SK-N-SH treated with all-trans-retinoic acid at 6 μM for 48 hours (cell line): ENCODE data around the gene CSH1.

Experiments
- ATAC-seq: fragments of 200-7000 bp; cut with Tn5 transposase; 3 replicates; pipeline ENCODE4 v1.9.1; 2020; ENCODE audit warnings: mild to moderate bottlenecking, moderate library complexity
- ARNTL ChIP-seq: fragments of 450-650 bp; formaldehyde crosslinking; IDR thresholded peaks from 2 replicates; pipeline ENCODE4 v1.5.0; 2020; ENCODE audit warnings: low read depth, mild to moderate bottlenecking, moderate library complexity, borderline replicate concordance
- BACH2 ChIP-seq: fragments of 250-450 bp; sonication (Bioruptor Pico); IDR thresholded peaks from 2 replicates; pipeline ENCODE4 v1.9.0; 2021; ENCODE audit warnings: mild to moderate bottlenecking, borderline replicate concordance
- CSDC2 ChIP-seq: fragments of 250-450 bp; sonication (Bioruptor Pico); IDR thresholded peaks from 2 replicates; pipeline ENCODE4 v1.5.0; 2020; ENCODE audit warnings: mild to moderate bottlenecking, moderate library complexity
- ESRRG ChIP-seq: fragments of 250-450 bp; sonication (Bioruptor Pico); IDR thresholded peaks from 2 replicates; pipeline ENCODE4 v1.6.1; 2021; ENCODE audit warnings: mild to moderate bottlenecking
- ISL1 ChIP-seq: fragments of 250-450 bp; sonication (Bioruptor Pico); IDR thresholded peaks from 2 replicates; pipeline ENCODE4 v2.1.2; 2022; ENCODE audit warnings: mild to moderate bottlenecking, moderate library complexity
- OSR1 ChIP-seq: fragments of 250-450 bp; sonication (Bioruptor Pico); IDR thresholded peaks from 2 replicates; pipeline ENCODE4 v1.8.0; 2022; ENCODE audit warnings: moderate library complexity, mild to moderate bottlenecking, inconsistent platforms
- PPARA ChIP-seq: fragments of 250-450 bp; sonication (Bioruptor Pico); IDR thresholded peaks from 2 replicates; pipeline ENCODE4 v1.5.0; 2020; ENCODE audit warnings: mild to moderate bottlenecking, borderline replicate concordance
- RARB ChIP-seq: fragments of 250-450 bp; sonication (Bioruptor Pico); IDR thresholded peaks from 2 replicates; pipeline ENCODE4 v1.8.0; 2021; ENCODE audit warnings: mild to moderate bottlenecking, moderate library complexity
- SNAI2 ChIP-seq: fragments of 250-450 bp; sonication (Bioruptor Pico); IDR thresholded peaks from 2 replicates; pipeline ENCODE4 v1.5.0; 2020; ENCODE audit warnings: mild to moderate bottlenecking, moderate library complexity
- TCF4 ChIP-seq: fragments of 250-450 bp; sonication (Bioruptor Pico); IDR thresholded peaks from 2 replicates; pipeline ENCODE4 v1.8.0; 2021; ENCODE audit warnings: mild to moderate bottlenecking, moderate library complexity, borderline replicate concordance
- TOX ChIP-seq: fragments of 250-450 bp; sonication (Bioruptor Pico); IDR thresholded peaks from 2 replicates; pipeline ENCODE4 v1.8.0; 2021; ENCODE audit warnings: mild to moderate bottlenecking, moderate library complexity, borderline replicate concordance
- ZC3H10 ChIP-seq: fragments of 250-450 bp; sonication (Bioruptor Pico); IDR thresholded peaks from 2 replicates; pipeline ENCODE4 v1.5.1; 2021; ENCODE audit warnings: mild to moderate bottlenecking, moderate library complexity
- ZFP3 ChIP-seq: fragments of 250-450 bp; sonication (Bioruptor Pico); IDR thresholded peaks from 2 replicates; pipeline ENCODE4 v1.5.0; 2020; ENCODE audit warnings: mild to moderate bottlenecking, moderate library complexity
- ZFP30 ChIP-seq: fragments of 450-650 bp; formaldehyde crosslinking; IDR thresholded peaks from 2 replicates; pipeline ENCODE4 v1.5.0; 2022; ENCODE audit warnings: mild to moderate bottlenecking, moderate library complexity
- ZNF565 ChIP-seq: fragments of 450-650 bp; formaldehyde crosslinking; conservative IDR thresholded peaks from 2 replicates; pipeline ENCODE4 v1.5.0; 2020; ENCODE audit warnings: low read depth, mild to moderate bottlenecking, moderate library complexity
- ZNF70 ChIP-seq: fragments of 450-650 bp; formaldehyde crosslinking; IDR thresholded peaks from 2 replicates; pipeline ENCODE4 v1.5.0; 2020; ENCODE audit warnings: mild to moderate bottlenecking, moderate library complexity
- ZNF8 ChIP-seq: fragments of 450-650 bp; formaldehyde crosslinking; IDR thresholded peaks from 2 replicates; pipeline ENCODE4 v1.5.0; 2020; ENCODE audit warnings: mild to moderate bottlenecking, moderate library complexity
- TF ChIP-seq, protein P1 (sequence below): fragments of 250-450 bp; sonication (Bioruptor Pico); IDR thresholded peaks from 2 replicates; pipeline ENCODE4 v1.5.0; 2020; ENCODE audit warnings: mild to moderate bottlenecking, moderate library complexity
- TF ChIP-seq, protein P2 (sequence below): fragments of 250-450 bp; sonication (Bioruptor Pico); IDR thresholded peaks from 2 replicates; pipeline ENCODE4 v1.5.1; 2020; ENCODE audit warnings: low read depth, mild to moderate bottlenecking, moderate library complexity
- TF ChIP-seq, protein P3 (sequence below): fragments of 250-450 bp; sonication (Bioruptor Pico); IDR thresholded peaks from 2 replicates; pipeline ENCODE4 v1.5.1; 2021; ENCODE audit warnings: mild to moderate bottlenecking, moderate library complexity
- TF ChIP-seq, protein P4 (sequence below): fragments of 250-450 bp; sonication (Bioruptor Pico); IDR thresholded peaks from 2 replicates; pipeline ENCODE4 v1.8.0; 2020; ENCODE audit warnings: mild to moderate bottlenecking, moderate library complexity, borderline replicate concordance

CSH1 gene

DNA sequence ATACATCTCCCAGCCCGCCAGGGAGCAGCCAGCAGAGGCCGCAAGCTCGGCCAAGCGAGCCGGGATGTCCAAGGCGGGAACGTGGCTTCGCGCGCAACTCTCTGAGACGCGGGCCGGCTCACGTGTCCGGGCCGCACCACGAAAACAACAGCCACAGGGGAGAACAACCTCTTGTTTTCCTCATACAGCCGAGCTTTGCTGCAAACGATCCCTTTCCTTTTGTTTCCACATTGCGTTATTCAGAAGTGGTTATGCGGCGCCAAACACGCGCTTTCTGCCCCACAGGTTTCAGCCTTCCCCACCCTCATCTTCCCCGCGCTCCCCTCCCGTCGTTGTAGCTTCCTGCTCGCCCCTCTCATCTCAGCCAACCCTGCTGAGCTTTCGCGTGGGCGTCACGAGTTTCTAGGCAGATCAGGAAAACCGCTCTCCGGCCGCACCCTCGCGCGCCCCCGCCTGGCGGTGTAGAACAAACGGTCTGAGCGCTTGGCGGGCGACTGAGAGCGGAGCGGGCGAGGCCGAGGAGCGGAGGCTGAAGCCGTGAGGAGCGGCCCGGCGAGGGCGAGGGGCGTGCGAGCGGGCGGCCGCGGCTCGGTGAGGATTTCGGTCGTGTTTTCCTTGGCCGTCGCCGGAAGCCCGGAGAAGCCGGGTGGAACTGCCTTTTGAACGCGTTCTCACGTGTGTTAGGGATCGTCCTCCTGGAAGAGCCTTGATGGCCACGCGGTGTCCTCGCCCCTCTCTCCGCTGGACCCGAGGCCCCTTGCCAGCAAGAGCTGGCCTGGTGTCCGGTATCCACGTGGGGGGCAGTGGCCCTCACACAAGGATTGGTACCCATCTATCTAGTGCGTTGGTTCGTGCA, 47.3 kb downstream of the CSH1 start:
- 0 out of 3 replicates have a peak, but pooled peaks have one; percentile 19 for ATAC-seq
- TF ChIP-seq PPARA (no peak), ZNF565 (CRISPR knock-in tag) (no peak), CSDC2 (CRISPR knock-in tag) (no peak), TOX (CRISPR knock-in tag) (no peak), BACH2 (CRISPR knock-in tag) (no peak), RARB (CRISPR knock-in tag) (no peak), ZNF70 (no peak), ZNF8 (no peak), SNAI2 (no peak), ESRRG (no peak), ZFP30 (CRISPR knock-in tag) (no peak), TCF4 (CRISPR knock-in tag) (no peak), ZFP3 (CRISPR knock-in tag) (no peak), ISL1 (CRISPR knock-in tag) (no peak), OSR1 (no peak), ZC3H10 (CRISPR knock-in tag) (no peak)
- TF ChIP-seq, protein P1, sequence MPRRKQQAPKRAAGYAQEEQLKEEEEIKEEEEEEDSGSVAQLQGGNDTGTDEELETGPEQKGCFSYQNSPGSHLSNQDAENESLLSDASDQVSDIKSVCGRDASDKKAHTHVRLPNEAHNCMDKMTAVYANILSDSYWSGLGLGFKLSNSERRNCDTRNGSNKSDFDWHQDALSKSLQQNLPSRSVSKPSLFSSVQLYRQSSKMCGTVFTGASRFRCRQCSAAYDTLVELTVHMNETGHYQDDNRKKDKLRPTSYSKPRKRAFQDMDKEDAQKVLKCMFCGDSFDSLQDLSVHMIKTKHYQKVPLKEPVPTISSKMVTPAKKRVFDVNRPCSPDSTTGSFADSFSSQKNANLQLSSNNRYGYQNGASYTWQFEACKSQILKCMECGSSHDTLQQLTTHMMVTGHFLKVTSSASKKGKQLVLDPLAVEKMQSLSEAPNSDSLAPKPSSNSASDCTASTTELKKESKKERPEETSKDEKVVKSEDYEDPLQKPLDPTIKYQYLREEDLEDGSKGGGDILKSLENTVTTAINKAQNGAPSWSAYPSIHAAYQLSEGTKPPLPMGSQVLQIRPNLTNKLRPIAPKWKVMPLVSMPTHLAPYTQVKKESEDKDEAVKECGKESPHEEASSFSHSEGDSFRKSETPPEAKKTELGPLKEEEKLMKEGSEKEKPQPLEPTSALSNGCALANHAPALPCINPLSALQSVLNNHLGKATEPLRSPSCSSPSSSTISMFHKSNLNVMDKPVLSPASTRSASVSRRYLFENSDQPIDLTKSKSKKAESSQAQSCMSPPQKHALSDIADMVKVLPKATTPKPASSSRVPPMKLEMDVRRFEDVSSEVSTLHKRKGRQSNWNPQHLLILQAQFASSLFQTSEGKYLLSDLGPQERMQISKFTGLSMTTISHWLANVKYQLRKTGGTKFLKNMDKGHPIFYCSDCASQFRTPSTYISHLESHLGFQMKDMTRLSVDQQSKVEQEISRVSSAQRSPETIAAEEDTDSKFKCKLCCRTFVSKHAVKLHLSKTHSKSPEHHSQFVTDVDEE (CRISPR knock-in tag) = no peak
- TF ChIP-seq, protein P2, sequence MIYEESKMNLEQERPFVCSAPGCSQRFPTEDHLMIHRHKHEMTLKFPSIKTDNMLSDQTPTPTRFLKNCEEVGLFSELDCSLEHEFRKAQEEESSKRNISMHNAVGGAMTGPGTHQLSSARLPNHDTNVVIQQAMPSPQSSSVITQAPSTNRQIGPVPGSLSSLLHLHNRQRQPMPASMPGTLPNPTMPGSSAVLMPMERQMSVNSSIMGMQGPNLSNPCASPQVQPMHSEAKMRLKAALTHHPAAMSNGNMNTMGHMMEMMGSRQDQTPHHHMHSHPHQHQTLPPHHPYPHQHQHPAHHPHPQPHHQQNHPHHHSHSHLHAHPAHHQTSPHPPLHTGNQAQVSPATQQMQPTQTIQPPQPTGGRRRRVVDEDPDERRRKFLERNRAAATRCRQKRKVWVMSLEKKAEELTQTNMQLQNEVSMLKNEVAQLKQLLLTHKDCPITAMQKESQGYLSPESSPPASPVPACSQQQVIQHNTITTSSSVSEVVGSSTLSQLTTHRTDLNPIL (CRISPR knock-in tag) = no peak
- TF ChIP-seq, protein P3, sequence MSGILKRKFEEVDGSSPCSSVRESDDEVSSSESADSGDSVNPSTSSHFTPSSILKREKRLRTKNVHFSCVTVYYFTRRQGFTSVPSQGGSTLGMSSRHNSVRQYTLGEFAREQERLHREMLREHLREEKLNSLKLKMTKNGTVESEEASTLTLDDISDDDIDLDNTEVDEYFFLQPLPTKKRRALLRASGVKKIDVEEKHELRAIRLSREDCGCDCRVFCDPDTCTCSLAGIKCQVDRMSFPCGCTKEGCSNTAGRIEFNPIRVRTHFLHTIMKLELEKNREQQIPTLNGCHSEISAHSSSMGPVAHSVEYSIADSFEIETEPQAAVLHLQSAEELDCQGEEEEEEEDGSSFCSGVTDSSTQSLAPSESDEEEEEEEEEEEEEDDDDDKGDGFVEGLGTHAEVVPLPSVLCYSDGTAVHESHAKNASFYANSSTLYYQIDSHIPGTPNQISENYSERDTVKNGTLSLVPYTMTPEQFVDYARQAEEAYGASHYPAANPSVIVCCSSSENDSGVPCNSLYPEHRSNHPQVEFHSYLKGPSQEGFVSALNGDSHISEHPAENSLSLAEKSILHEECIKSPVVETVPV = no peak
- TF ChIP-seq, protein P4, sequence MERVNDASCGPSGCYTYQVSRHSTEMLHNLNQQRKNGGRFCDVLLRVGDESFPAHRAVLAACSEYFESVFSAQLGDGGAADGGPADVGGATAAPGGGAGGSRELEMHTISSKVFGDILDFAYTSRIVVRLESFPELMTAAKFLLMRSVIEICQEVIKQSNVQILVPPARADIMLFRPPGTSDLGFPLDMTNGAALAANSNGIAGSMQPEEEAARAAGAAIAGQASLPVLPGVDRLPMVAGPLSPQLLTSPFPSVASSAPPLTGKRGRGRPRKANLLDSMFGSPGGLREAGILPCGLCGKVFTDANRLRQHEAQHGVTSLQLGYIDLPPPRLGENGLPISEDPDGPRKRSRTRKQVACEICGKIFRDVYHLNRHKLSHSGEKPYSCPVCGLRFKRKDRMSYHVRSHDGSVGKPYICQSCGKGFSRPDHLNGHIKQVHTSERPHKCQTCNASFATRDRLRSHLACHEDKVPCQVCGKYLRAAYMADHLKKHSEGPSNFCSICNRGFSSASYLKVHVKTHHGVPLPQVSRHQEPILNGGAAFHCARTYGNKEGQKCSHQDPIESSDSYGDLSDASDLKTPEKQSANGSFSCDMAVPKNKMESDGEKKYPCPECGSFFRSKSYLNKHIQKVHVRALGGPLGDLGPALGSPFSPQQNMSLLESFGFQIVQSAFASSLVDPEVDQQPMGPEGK (CRISPR knock-in tag) = no peak

DNA sequence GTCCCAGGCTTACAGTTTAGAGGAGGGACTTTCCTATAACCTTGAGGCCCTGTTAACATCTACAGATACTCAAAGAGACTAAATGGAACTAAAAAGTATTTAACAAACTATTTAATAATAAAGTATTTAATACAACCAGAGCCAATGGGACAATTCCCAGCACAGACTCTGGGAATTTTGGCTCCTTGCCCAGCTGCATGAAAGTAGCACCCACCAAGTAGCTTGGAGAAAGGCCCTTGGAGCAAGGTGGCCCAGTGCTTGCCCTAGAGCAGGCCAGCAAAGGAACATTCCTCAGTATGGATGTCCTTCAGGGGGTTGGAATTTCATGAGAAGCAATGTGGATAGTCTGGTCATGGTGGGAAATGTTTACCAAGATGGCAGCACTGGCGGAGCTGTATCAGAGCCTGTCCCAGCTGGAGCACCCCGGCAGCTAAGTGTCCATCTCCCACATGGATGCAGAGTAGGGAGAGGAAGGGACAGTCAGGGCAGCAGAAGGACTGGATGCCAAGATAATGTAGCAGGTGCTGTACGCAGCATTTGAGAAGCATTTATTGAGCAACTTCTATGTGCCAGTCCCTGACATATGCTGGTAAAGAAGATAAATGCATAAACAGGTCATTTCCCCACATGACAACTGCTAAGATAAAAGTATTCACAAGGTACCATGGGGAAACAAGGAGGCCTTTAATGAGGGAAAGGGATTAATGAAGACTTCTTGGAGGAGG, 48.7 kb downstream of the CSH1 start:
- TF ChIP-seq ARNTL (CRISPR knock-in tag) (no peak), ZFP30 (CRISPR knock-in tag) (no peak), TOX (CRISPR knock-in tag) (no peak), RARB (CRISPR knock-in tag) (no peak), CSDC2 (CRISPR knock-in tag) (no peak)
- TF ChIP-seq, protein P4 (CRISPR knock-in tag) = no peak
- no peak for ATAC-seq
